HEK293 (cell line): ENCODE results near the gene ZAR1.

ENCODE experiments used
- CTCF ChIA-PET: fragments of 350-600 bp; formaldehyde crosslinking; extraction: SDS; loops from one replicate; lab custom pipeline; 2021; ENCODE audit warnings: antibody characterized with exemption; lab: Yijun Ruan, JAX
- POLR2A ChIA-PET: fragments of 300-600 bp; formaldehyde crosslinking; extraction: SDS; loops from one replicate; lab custom pipeline; 2020; ENCODE audit warnings: antibody characterized with exemption, inconsistent platforms; lab: Yijun Ruan, JAX
- H3K27ac ChIP-seq: fragments of 200-500 bp; sonication (Bioruptor generic); 2 replicates; pipeline ENCODE4 v1.5.1; 2014; ENCODE audit warnings: low read depth, low read length, control low read depth, inconsistent platforms; ENCODE audit errors: extremely low read depth
- H3K36me3 ChIP-seq, 2 experiments: fragments of 200-500 bp in 1 of 2; sonication (Bioruptor generic) in 1 of 2; 1 replicate in 1 of 2; 2 replicates in 1 of 2; pipeline ENCODE4 v1.5.1; 2014 to 2017; ENCODE audit warnings: inconsistent platforms in 2 of 2, low read length in 2 of 2; ENCODE audit not compliant: control insufficient read depth in 2 of 2, insufficient read depth in 1 of 2
- H3K4me1 ChIP-seq: fragments of 200-500 bp; sonication (Bioruptor generic); 2 replicates; pipeline ENCODE4 v1.5.1; 2014; ENCODE audit warnings: mild to moderate bottlenecking, low read length, inconsistent platforms; ENCODE audit not compliant: control insufficient read depth, insufficient read depth
- H3K4me3 ChIP-seq: 2 replicates; pipeline ENCODE4 v1.5.1; 2011; ENCODE audit warnings: low read depth, mild to moderate bottlenecking, control low read depth, low read length, moderate library complexity
- H3K9me3 ChIP-seq: fragments of 200-500 bp; sonication (Bioruptor generic); 2 replicates; pipeline ENCODE4 v1.5.1; 2014; ENCODE audit warnings: low read depth, low read length, inconsistent platforms; ENCODE audit not compliant: control insufficient read depth, insufficient read depth
- GFI1B ChIP-seq: fragments of 450-650 bp; formaldehyde crosslinking; IDR thresholded peaks from 2 replicates; pipeline ENCODE4 v1.5.1; 2016; ENCODE audit warnings: missing biosample characterization, missing genetic modification characterization
- HIC1 ChIP-seq: fragments of 450-650 bp; formaldehyde crosslinking; IDR thresholded peaks from 2 replicates; pipeline ENCODE4 v1.5.1; 2016; ENCODE audit warnings: missing biosample characterization, missing genetic modification characterization
- MZF1 ChIP-seq: fragments of 450-650 bp; formaldehyde crosslinking; IDR thresholded peaks from 2 replicates; pipeline ENCODE4 v1.5.1; 2017; ENCODE audit warnings: missing biosample characterization, missing genetic modification characterization, borderline replicate concordance
- SCRT2 ChIP-seq: fragments of 450-650 bp; formaldehyde crosslinking; IDR thresholded peaks from 2 replicates; pipeline ENCODE4 v1.5.1; 2016; ENCODE audit warnings: missing biosample characterization, missing genetic modification characterization
- ZBTB11 ChIP-seq: fragments of 450-650 bp; formaldehyde crosslinking; conservative IDR thresholded peaks from 2 replicates; pipeline ENCODE4 v1.5.1; 2016; ENCODE audit warnings: low read depth, missing biosample characterization, missing genetic modification characterization
- ZBTB20 ChIP-seq: fragments of 450-650 bp; formaldehyde crosslinking; IDR thresholded peaks from 2 replicates; pipeline ENCODE4 v1.5.1; 2016; ENCODE audit warnings: missing biosample characterization, missing genetic modification characterization
- ZEB2 ChIP-seq: fragments of 450-650 bp; formaldehyde crosslinking; IDR thresholded peaks from 2 replicates; pipeline ENCODE4 v1.5.1; 2016; ENCODE audit warnings: missing biosample characterization, missing genetic modification characterization
- ZFHX2 ChIP-seq: fragments of 450-650 bp; formaldehyde crosslinking; conservative IDR thresholded peaks from 2 replicates; pipeline ENCODE4 v1.5.1; 2016; ENCODE audit warnings: missing biosample characterization, missing genetic modification characterization
- ZNF132 ChIP-seq: fragments of 450-650 bp; formaldehyde crosslinking; IDR thresholded peaks from 2 replicates; pipeline ENCODE4 v1.5.1; 2017; ENCODE audit warnings: missing biosample characterization, missing genetic modification characterization, borderline replicate concordance
- ZNF148 ChIP-seq: fragments of 450-650 bp; formaldehyde crosslinking; IDR thresholded peaks from 2 replicates; pipeline ENCODE4 v1.5.0; 2017; ENCODE audit warnings: missing biosample characterization, missing genetic modification characterization, borderline replicate concordance
- ZNF157 ChIP-seq: fragments of 450-650 bp; formaldehyde crosslinking; IDR thresholded peaks from 2 replicates; pipeline ENCODE4 v1.5.1; 2016; ENCODE audit warnings: missing biosample characterization, missing genetic modification characterization
- ZNF16 ChIP-seq: fragments of 450-650 bp; formaldehyde crosslinking; IDR thresholded peaks from 2 replicates; pipeline ENCODE4 v1.5.1; 2016; ENCODE audit warnings: low read depth, missing biosample characterization, missing genetic modification characterization
- ZNF174 ChIP-seq: fragments of 450-650 bp; formaldehyde crosslinking; IDR thresholded peaks from 2 replicates; pipeline ENCODE4 v1.5.0; 2017; ENCODE audit warnings: missing biosample characterization, mild to moderate bottlenecking, missing genetic modification characterization
- ZNF23 ChIP-seq: fragments of 450-650 bp; formaldehyde crosslinking; IDR thresholded peaks from 2 replicates; pipeline ENCODE4 v1.5.1; 2016; ENCODE audit warnings: missing biosample characterization, missing genetic modification characterization, borderline replicate concordance
- ZNF354C ChIP-seq: fragments of 450-650 bp; formaldehyde crosslinking; IDR thresholded peaks from 2 replicates; pipeline ENCODE4 v1.5.1; 2016; ENCODE audit warnings: missing biosample characterization, missing genetic modification characterization, low read depth, borderline replicate concordance
- ZNF362 ChIP-seq: fragments of 450-650 bp; formaldehyde crosslinking; IDR thresholded peaks from 2 replicates; pipeline ENCODE4 v1.5.1; 2016; ENCODE audit warnings: missing biosample characterization, missing genetic modification characterization
- ZNF366 ChIP-seq: fragments of 450-650 bp; formaldehyde crosslinking; conservative IDR thresholded peaks from 2 replicates; pipeline ENCODE4 v1.5.1; 2016; ENCODE audit warnings: missing biosample characterization, missing genetic modification characterization
- ZNF514 ChIP-seq: fragments of 450-650 bp; formaldehyde crosslinking; IDR thresholded peaks from 2 replicates; pipeline ENCODE4 v1.5.1; 2016; ENCODE audit warnings: missing biosample characterization, missing genetic modification characterization
- ZNF561 ChIP-seq: fragments of 450-650 bp; IDR thresholded peaks from 2 replicates; pipeline ENCODE4 v1.5.1; 2018; ENCODE audit warnings: missing biosample characterization, missing genetic modification characterization, borderline replicate concordance
- ZNF626 ChIP-seq: fragments of 450-650 bp; sonication (Bioruptor Pico); formaldehyde crosslinking; IDR thresholded peaks from 2 replicates; pipeline ENCODE4 v1.5.1; 2018; ENCODE audit warnings: missing biosample characterization, missing genetic modification characterization, inconsistent platforms
- ZNF629 ChIP-seq: fragments of 450-650 bp; formaldehyde crosslinking; IDR thresholded peaks from 2 replicates; pipeline ENCODE4 v1.5.1; 2017; ENCODE audit warnings: missing biosample characterization, missing genetic modification characterization
- ZSCAN4 ChIP-seq: fragments of 450-650 bp; formaldehyde crosslinking; IDR thresholded peaks from 2 replicates; pipeline ENCODE4 v1.5.1; 2017; ENCODE audit warnings: missing biosample characterization, missing genetic modification characterization
- ZSCAN5A ChIP-seq: fragments of 450-650 bp; formaldehyde crosslinking; IDR thresholded peaks from 2 replicates; pipeline ENCODE4 v1.5.1; 2016; ENCODE audit warnings: missing biosample characterization, missing genetic modification characterization

Gene ZAR1

GRCh38 chr4:48498895-48499294 is 8.8 kb downstream of the ZAR1 start:
- Histone ChIP-seq H3K4me1 (no peaks in the 10 kb centered on the region), H3K9me3 (no peaks in the 10 kb centered on the region), H3K4me3 (no peak overlapping the region), H3K36me3 (peaks cover 8 to 25% of the 10 kb centered on the region in 2 experiments), H3K27ac (no peak overlapping the region)
- TF ChIP-seq HIC1 (tag by site-specific recombination) = no peak
- TF ChIP-seq ZNF157 = no peak
- TF ChIP-seq ZNF132 (tag by site-specific recombination) = no peak
- no peak for TF ChIP-seq ZNF148 (tag by site-specific recombination)
- TF ChIP-seq GFI1B (tag by site-specific recombination) = no peak
- no peak for TF ChIP-seq ZNF174 (tag by site-specific recombination)
- POLR2A ChIA-PET = no interaction called here
- CTCF ChIA-PET = no interaction called here

- Histone ChIP-seq H3K4me1 (no peaks in the 10 kb centered on the region), H3K36me3 (peaks cover 8 to 25% of the 10 kb centered on the region in 2 experiments), H3K27ac (no peak overlapping the region), H3K9me3 (no peaks in the 10 kb centered on the region), H3K4me3 (no peak overlapping the region)
- ChIA-PET CTCF (no interaction called here), POLR2A (no interaction called here)
- TF ChIP-seq ZEB2 (tag by site-specific recombination) = no peak
- no peak for TF ChIP-seq SCRT2 (tag by site-specific recombination)
- no peak for TF ChIP-seq ZBTB11 (tag by site-specific recombination)
- no peak for TF ChIP-seq ZNF354C (tag by site-specific recombination)
- no peak for TF ChIP-seq ZNF362
- no peak for TF ChIP-seq ZSCAN5A (tag by site-specific recombination)
- no peak for TF ChIP-seq ZBTB20 (tag by site-specific recombination)
- TF ChIP-seq ZNF23 (tag by site-specific recombination) = no peak
- no peak for TF ChIP-seq ZFHX2 (tag by site-specific recombination)
- TF ChIP-seq GFI1B (tag by site-specific recombination) = no peak
- TF ChIP-seq ZNF561 (tag by site-specific recombination) = no peak
- no peak for TF ChIP-seq ZNF626 (tag by site-specific recombination)
- no peak for TF ChIP-seq ZNF514
- TF ChIP-seq MZF1 (tag by site-specific recombination) = no peak
- TF ChIP-seq ZNF16 (tag by site-specific recombination) = no peak
- no peak for TF ChIP-seq ZNF629 (tag by site-specific recombination)
- TF ChIP-seq ZNF366 (tag by site-specific recombination) = no peak
- TF ChIP-seq ZSCAN4 (tag by site-specific recombination) = no peak
These were observed 9.6 kb downstream of the ZAR1 start for GRCh38 chr4:48499551-48500066.
